ENCODE results near the gene CEP350.
A peak's percentile ranks its signal among the peaks of the same experiment; 100 is the strongest.
"Not testable (repeated sequence)": the region's sequence is repeated elsewhere in the genome, so short reads cannot be mapped to it uniquely, and the experiment has no call there.

CEP350 gene

GRCh38 chr1:179941454-179941853 lies 13.2 kb upstream of the CEP350 start:
- no peak for DNase-seq

DNA sequence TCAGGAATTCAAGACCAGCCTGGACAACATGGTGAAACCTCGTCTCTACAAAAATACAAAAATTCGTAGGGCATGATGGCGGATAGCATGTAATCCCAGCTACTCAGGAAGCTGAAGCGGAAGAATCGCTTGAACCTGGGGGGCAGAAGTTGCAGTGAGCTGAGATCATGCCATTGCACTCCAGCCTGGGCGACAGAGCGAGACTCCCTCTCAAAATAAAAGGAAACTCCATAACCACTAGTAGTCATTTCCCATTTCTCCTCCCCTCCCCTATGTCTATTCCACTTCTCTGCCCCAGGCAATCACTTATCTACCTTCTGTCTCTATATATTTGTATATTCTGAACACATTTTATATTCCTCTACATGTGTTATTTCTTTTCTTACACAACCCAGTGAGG lies 4.0 kb upstream of the CEP350 start:
- DNase-seq, result no peak

GRCh38 chr1:179951383-179952144 lies 3.0 kb upstream of the CEP350 start:
- no peak for DNase-seq

DNA sequence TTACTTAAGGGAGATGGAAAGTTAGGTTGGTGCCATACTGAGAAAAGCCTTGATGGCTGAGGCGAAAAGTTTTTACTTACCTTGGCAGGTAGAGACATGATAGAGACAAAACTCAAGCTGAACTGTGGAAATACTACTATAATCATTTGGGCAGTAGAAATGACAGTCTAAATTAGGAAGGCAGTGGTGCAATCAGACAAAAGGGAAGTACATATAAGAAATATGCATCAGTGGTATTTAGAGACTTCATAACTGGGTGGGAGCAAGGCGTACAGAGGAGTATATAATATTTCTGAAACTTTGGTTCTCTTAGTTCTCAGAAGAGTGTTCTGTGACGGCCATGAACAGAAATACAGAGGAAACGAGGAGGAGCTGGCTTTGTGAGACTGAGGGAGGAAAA lies 2.4 kb upstream of the CEP350 start:
- no peak for DNase-seq

DNA sequence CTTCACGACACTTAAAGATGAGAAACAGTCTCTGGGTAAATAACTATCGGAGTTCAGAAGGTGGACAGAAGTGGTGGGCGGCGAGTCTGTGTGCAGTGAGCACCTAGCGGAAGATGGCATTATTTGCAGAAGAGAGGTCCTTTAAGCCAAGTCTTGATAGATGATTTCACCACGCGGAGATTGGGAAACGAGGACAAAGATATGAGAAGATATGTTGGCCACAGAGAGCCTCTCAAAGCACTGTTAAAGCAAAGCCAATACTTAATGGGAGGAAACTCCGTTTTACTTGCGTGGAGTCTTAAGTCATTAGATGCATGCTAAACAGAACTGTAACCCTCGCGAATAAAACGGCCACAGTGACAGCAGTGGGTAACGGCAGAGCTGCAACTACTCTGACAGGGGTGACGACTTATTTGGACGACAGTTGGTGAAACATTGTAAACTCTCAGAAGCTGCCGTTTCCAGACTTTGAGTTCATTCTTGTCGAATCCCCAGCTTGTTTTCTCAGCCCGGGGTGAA lies 577 bp upstream of the CEP350 start:
- peak in 1 of 2 experiments; percentile 63 for DNase-seq

- DNase-seq, result no peak
Measured at GRCh38 chr1:179955287-179955680, 674 bp downstream of the CEP350 start.

DNA sequence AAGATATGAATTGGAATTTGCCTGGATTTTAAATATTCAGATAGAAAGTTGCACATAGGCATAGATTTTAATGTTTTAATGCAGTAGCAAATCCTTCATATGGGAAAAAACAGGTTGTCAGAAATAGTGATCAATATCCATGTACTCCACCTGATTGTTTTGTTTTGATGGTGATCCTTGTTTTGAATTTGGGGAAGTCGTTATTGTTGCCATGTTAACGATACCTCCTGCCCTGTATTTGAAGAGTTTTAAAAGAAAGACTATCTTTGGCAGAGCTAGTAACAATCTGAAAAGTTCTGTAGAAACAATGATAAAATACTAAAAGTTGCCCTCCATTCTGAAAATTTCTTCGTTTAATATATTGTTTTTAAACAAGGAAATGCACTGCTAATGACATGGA lies 1.1 kb downstream of the CEP350 start:
- DNase-seq, result no peak

DNA sequence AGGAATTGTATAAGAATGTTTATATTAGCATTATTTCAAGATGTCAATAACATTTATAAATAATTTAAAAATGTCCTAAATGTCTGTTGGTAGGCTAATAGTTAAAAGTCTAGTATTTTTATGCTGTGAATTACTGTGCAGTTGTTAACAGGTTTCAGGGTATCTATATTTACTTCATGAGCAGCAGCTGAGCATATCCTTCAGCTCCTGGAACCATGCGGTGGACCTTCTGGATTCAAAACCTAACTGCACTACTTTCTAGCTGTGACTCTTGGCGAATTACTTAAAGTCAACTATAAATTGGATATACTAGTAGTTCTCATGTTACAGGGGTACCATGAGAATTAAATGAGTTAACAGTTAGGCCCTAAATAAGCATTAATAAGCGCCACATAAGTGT lies 3.7 kb downstream of the CEP350 start:
- DNase-seq, result no peak

- DNase-seq, result not testable (repeated sequence)
Measured at GRCh38 chr1:179962168-179962567, 7.6 kb downstream of the CEP350 start.

GRCh38 chr1:179966551-179966950 lies 11.9 kb downstream of the CEP350 start:
- DNase-seq, result no peak

DNA sequence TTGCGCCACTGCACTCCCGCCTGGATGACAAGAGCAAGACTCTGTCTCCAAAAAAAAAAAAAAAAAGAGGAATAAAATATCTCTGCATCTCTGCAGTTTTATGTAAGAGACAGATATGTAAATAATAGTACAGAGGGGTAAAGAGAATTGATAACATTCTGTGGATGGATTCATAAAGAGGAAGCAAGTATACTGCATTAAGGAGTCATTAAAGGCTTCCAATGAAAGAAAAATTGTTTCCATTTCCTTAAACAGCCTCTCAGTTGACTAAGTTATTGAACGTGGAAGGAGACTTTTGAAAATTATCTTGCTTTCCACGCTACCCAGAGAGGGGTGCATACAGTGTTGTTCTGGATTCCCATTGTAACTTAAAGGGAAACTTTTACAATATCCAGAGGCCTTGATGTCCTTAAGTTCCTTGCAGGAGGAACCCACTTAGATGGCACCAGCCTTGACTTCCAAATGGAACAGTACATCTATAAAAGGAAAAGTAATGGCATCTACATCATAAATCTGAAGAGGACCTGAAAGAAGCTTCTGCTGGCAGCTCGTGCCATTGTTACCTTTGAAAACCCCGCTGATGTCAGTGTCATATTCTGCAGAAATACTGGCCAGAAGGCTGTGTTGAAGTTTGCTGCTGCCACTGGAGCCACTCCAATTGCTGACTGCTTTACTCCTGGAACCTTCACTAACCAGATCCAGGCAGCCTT lies 13.8 kb downstream of the CEP350 start:
- DNase-seq, result no peak

DNA sequence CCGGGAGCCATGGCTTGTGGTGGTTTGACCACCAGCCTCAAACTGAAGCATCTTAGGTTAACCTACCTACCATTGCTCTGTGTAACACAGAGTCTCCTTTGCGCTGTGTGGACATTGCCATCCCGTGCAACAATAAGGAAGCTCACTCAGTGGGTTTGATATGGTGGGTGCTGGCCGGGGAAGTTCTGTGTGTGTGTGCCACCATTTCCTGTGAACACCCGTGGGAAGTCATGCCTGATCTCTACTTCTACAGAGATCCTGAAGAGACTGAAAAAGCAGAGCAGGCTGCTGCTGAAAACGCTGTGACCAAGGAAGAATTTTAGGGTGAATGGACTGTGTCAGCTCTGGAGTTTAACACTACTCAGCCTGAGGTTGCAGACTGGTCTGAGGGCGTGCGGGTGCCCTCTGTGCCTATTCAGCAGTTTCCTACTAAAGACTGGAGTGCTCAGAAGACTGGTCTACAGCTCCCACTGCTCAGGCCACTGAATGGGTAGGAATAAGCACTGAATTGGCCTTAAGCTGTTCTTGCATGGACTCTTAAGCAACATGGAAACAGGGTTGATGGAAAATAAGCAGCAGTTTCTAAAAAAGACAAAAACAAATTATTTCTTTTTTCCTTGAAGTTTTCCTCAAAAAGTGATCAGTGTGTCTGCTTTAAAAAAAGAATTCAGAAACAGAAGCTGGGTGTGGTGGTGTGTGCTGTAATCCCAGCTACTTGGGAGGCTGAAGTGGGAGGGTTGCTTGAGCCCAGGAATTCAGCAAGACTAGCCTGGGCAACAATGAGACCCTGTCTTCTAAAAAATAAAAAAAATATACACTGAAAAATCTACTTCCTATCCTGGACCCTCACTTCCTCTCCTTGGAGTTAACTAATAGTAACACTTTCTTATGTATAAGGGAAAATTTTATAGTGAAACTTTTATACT lies 14.6 kb downstream of the CEP350 start:
- no peak for DNase-seq

GRCh38 chr1:179969962-179970361 lies 15.4 kb downstream of the CEP350 start:
- DNase-seq, result no peak

- no peak for DNase-seq
Measured at GRCh38 chr1:179971563-179972496, 17.2 kb downstream of the CEP350 start.

DNA sequence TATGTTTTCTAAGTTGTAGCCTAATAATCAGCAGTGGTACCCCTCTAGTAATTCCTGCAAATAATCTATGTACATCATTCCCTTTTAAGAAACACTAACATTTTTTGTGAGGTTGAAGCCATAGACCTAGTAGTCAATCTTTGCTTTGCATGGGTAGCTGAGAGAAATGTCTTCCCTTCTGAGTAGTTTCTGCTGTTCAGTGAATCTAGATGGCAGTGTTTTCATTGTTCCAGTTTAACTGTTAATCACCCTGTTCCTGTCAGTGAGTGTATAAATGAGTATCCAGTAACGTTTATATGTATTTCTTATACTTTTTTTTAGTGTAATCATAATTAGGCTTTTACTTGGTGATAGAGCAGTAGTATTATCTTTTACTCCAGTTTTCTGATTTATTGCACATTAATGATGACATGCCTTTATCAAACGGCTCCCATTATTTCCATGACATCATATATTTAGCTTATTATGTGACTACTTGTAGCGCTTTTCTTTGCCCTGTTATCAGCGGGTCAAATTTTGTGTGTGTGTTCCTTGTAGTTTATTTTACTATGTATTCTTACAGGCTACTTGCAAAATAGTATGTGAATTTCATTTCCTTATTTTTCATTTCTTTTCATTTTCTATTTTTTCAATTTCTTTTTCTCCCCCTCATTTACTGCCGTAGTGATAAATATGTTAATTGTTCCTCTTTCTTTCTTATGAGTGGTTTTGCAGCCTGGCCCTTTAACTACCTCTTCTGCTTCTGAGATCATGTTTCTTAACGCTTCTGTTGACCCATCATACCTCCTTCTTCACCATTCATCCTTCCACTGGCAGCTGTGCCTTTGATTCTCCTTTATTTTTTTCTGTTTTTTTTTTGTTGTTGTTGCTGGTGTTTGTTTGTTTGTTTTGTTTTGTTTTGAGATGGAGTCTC lies 18.8 kb downstream of the CEP350 start:
- no peak for DNase-seq

GRCh38 chr1:179976970-179977651 lies 22.5 kb downstream of the CEP350 start:
- no peak for DNase-seq

GRCh38 chr1:179978199-179979079 lies 23.8 kb downstream of the CEP350 start:
- DNase-seq, result no peak

GRCh38 chr1:179984101-179984500 lies 29.5 kb downstream of the CEP350 start:
- no peak for DNase-seq

GRCh38 chr1:179984942-179985341 lies 30.3 kb downstream of the CEP350 start:
- DNase-seq, result no peak
